ENCODE measurements around the gene TEX51.

The TEX51 gene

GRCh38 chr2:126942427-126943203 is 43.9 kb downstream of the TEX51 start:
- in situ Hi-C loops (cut with HindIII; ENCODE audit: low pct_unique_long_range_greater_than_20kb, low sequenced_read_pairs) = no loop called here
- DNase-seq (ENCODE audit: low read depth in 1 of 2, low spot score in 1 of 2) = no peak
- no peak for TF ChIP-seq JUND (IDR thresholded peaks at IDR 0.05; ENCODE audit: low read depth)

- TF ChIP-seq JUND (IDR thresholded peaks at IDR 0.05; ENCODE audit: low read depth) = no peak
- DNase-seq (ENCODE audit: low read depth in 1 of 2, low spot score in 1 of 2) = no peak
- in situ Hi-C loops (cut with HindIII; ENCODE audit: low pct_unique_long_range_greater_than_20kb, low sequenced_read_pairs) = no loop called here
Measured at GRCh38 chr2:126943612-126944348, 45.1 kb downstream of the TEX51 start.

- no peak for TF ChIP-seq JUND (IDR thresholded peaks at IDR 0.05; ENCODE audit: low read depth)
- no peak for DNase-seq (ENCODE audit: low read depth in 1 of 2, low spot score in 1 of 2)
- in situ Hi-C loops (cut with HindIII; ENCODE audit: low pct_unique_long_range_greater_than_20kb, low sequenced_read_pairs) = no loop called here
Measured at GRCh38 chr2:126945118-126945517, 46.4 kb downstream of the TEX51 start.

GRCh38 chr2:126946318-126947102 is 47.8 kb downstream of the TEX51 start:
- no peak for TF ChIP-seq JUND (IDR thresholded peaks at IDR 0.05; ENCODE audit: low read depth)
- DNase-seq (ENCODE audit: low read depth in 1 of 2, low spot score in 1 of 2) = no peak
- in situ Hi-C loops (cut with HindIII; ENCODE audit: low pct_unique_long_range_greater_than_20kb, low sequenced_read_pairs) = no loop called here

- no peak for DNase-seq (ENCODE audit: low read depth in 1 of 2, low spot score in 1 of 2)
- in situ Hi-C loops (cut with HindIII; ENCODE audit: low pct_unique_long_range_greater_than_20kb, low sequenced_read_pairs) = no loop called here
- no peak for TF ChIP-seq JUND (IDR thresholded peaks at IDR 0.05; ENCODE audit: low read depth)
Measured at GRCh38 chr2:126947103-126947429, 48.4 kb downstream of the TEX51 start.

- no peak for TF ChIP-seq JUND (IDR thresholded peaks at IDR 0.05; ENCODE audit: low read depth)
- no peak for DNase-seq (ENCODE audit: low read depth in 1 of 2, low spot score in 1 of 2)
- in situ Hi-C loops (cut with HindIII; ENCODE audit: low pct_unique_long_range_greater_than_20kb, low sequenced_read_pairs) = no loop called here
Measured at GRCh38 chr2:126949775-126950174, 51.1 kb downstream of the TEX51 start.

GRCh38 chr2:126950504-126950903 is 51.8 kb downstream of the TEX51 start:
- no peak for TF ChIP-seq JUND (IDR thresholded peaks at IDR 0.05; ENCODE audit: low read depth)

More at GRCh38 chr2:126950504-126950903, 51.8 kb downstream of the TEX51 start:
- peak in 1 of 2 experiments; percentile 15 for DNase-seq (ENCODE audit: low read depth in 1 of 2, low spot score in 1 of 2)
- in situ Hi-C loops (cut with HindIII; ENCODE audit: low pct_unique_long_range_greater_than_20kb, low sequenced_read_pairs) = no loop called here
